ENCODE measurements around the gene KCNIP2. TPM values are rescaled to one million over a fixed set of nuclear protein-coding genes. Genes with fewer than 3 reads are reported as not detected.

Gene KCNIP2
- total RNA-seq, 5 donors from 2014 or later (not counting 1 experiment from before 2014, with no cell fraction given) = 2.0 to 3.4 (median 3.1) TPM

GRCh38 chr10:101886521-101887312, 43.1 kb upstream of the KCNIP2 start:
- ChIA-PET CTCF (interaction anchor here in 1 of 2 donors (0.7 to 1.1 kb wide), 2 partner anchors 121 to 127 kb away, joined by 4 to 5 read pairs; no protein-coding TSS in a partner anchor), POLR2A (interaction anchor here in 1 of 2 donors (0.6 kb wide), 1 partner anchor 753 kb away, joined by 5 read pairs; no protein-coding TSS in a partner anchor)
- Mint-ChIP-seq H3K4me1 (peaks cover 0 to 6% (median 0%) of the 10 kb centered on the region in 3 donors), H3K4me3 (no peak overlapping the region), H3K36me3 (peaks cover 23% of the 10 kb centered on the region), H3K27me3 (no peaks in the 10 kb centered on the region), H3K9me3 (no peaks in the 10 kb centered on the region), H3K27ac (no peak overlapping the region)
- DNase-seq (no peak), ATAC-seq (replicated peaks in 1 of 4) (no peak)
- no peaks in the 10 kb centered on the region for H3K27me3 ChIP-seq (replicated peaks in 1 of 2; ENCODE audit: control insufficient read depth in 2 of 2, extremely low read depth in 1 of 2, insufficient read depth in 2 of 2, low read length in 1 of 2)
- no peaks in the 10 kb centered on the region for H3K9me3 ChIP-seq
- no CpG with 5 or more reads among the region's 1 CpG for WGBS (ENCODE audit: insufficient coverage)
- no peaks in the 10 kb centered on the region for H3K4me1 ChIP-seq (ENCODE audit: control insufficient read depth in 1 of 2, extremely low read depth in 1 of 2, insufficient read depth in 2 of 2, low read length in 2 of 2)
- H3K4me3 ChIP-seq (ENCODE audit: control insufficient read depth in 1 of 2, extremely low read depth in 1 of 2, low read length in 1 of 2) = no peak overlapping the region
- H3K27ac ChIP-seq (ENCODE audit: low read length) = no peak overlapping the region
- H3K36me3 ChIP-seq (ENCODE audit: control insufficient read depth in 2 of 2, extremely low read depth in 1 of 2, insufficient read depth in 1 of 2, low read length in 1 of 2) = peaks cover 0 to 14% of the 10 kb centered on the region in 2 donors

DNA sequence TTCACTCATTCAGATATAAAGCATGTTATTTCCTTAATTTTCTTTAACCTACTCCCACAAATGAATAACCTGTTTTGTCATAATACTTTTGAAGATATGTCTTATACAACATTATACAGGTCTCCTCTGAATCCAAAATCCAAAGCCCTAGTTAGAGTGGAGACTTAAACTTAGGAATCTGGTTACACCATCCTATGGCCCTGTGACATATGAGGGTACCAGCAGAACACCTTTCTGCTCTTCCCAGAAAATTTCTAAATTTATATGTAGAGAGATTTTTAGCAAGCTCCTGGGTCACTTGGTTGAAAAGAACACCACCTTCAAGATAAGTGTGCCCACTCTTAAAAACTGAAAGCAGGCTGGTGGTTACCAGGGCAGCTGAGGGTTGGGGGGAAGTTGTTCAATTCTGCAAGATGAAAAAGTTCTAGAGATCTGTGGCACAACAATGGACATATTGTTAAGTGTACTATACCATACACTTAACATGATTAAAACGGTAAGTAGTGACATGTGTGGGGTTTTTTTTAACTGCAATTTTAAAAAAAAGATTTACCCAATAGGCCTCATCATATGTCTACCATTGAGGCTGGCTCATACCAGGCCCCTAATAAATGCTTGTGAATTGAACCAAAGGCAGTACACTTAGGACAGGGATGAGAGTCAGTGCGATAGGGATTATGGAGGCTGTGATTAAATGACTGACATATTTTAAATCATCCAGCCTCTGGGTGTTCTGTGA, 37.6 kb upstream of the KCNIP2 start:
- no peak overlapping the region for H3K4me3 ChIP-seq (ENCODE audit: control insufficient read depth in 1 of 2, extremely low read depth in 1 of 2, low read length in 1 of 2)
- Mint-ChIP-seq H3K27ac (no peak overlapping the region), H3K4me1 (peaks cover 4% of the 10 kb centered on the region in 3 donors), H3K27me3 (no peaks in the 10 kb centered on the region), H3K36me3 (peaks cover 15% of the 10 kb centered on the region), H3K4me3 (no peak overlapping the region), H3K9me3 (no peaks in the 10 kb centered on the region)
- WGBS (ENCODE audit: insufficient coverage) = no CpG with 5 or more reads among the region's 2 CpGs
- H3K27ac ChIP-seq (ENCODE audit: low read length) = no peak overlapping the region
- ATAC-seq (replicated peaks in 1 of 4) = no peak
- no peak for DNase-seq
- CTCF ChIA-PET = interaction anchor here in 1 of 2 donors (0.7 kb wide), 1 partner anchor 390 kb away, joined by 4 read pairs; no protein-coding TSS in a partner anchor
- peaks cover 8 to 14% of the 10 kb centered on the region in 2 donors for H3K36me3 ChIP-seq (ENCODE audit: control insufficient read depth in 2 of 2, extremely low read depth in 1 of 2, insufficient read depth in 1 of 2, low read length in 1 of 2)
- no peaks in the 10 kb centered on the region for H3K4me1 ChIP-seq (ENCODE audit: control insufficient read depth in 1 of 2, extremely low read depth in 1 of 2, insufficient read depth in 2 of 2, low read length in 2 of 2)
- H3K9me3 ChIP-seq = no peaks in the 10 kb centered on the region
- H3K27me3 ChIP-seq (replicated peaks in 1 of 2; ENCODE audit: control insufficient read depth in 2 of 2, extremely low read depth in 1 of 2, insufficient read depth in 2 of 2, low read length in 1 of 2) = no peaks in the 10 kb centered on the region
- POLR2A ChIA-PET = interaction anchor here in 1 of 2 donors (0.6 kb wide), 1 partner anchor 7 kb away, joined by 3 read pairs; no protein-coding TSS in a partner anchor

GRCh38 chr10:101880232-101880573, 36.6 kb upstream of the KCNIP2 start:
- ATAC-seq (replicated peaks in 1 of 4) (no peak), DNase-seq (no peak)
- 100% methylated on average over 1 of the region's 2 CpGs for WGBS (ENCODE audit: insufficient coverage)
- ChIA-PET CTCF (interaction anchor here in 1 of 2 donors (0.6 kb wide), 1 partner anchor 1056 kb away, joined by 6 read pairs; no protein-coding TSS in a partner anchor), POLR2A (interaction anchor here in 1 of 2 donors (0.6 kb wide), 1 partner anchor 101 kb away, joined by 4 read pairs; no protein-coding TSS in a partner anchor)
- no peak overlapping the region for H3K27ac Mint-ChIP-seq
- Histone ChIP-seq H3K4me3 (ENCODE audit: control insufficient read depth in 1 of 2, extremely low read depth in 1 of 2, low read length in 1 of 2) (no peak overlapping the region), H3K27me3 (replicated peaks in 1 of 2; ENCODE audit: control insufficient read depth in 2 of 2, extremely low read depth in 1 of 2, insufficient read depth in 2 of 2, low read length in 1 of 2) (no peaks in the 10 kb centered on the region), H3K36me3 (ENCODE audit: control insufficient read depth in 2 of 2, extremely low read depth in 1 of 2, insufficient read depth in 1 of 2, low read length in 1 of 2) (peaks cover 8 to 12% of the 10 kb centered on the region in 2 donors), H3K27ac (ENCODE audit: low read length) (no peak overlapping the region), H3K4me1 (ENCODE audit: control insufficient read depth in 1 of 2, extremely low read depth in 1 of 2, insufficient read depth in 2 of 2, low read length in 2 of 2) (no peaks in the 10 kb centered on the region), H3K9me3 (no peaks in the 10 kb centered on the region)
- peaks cover 15% of the 10 kb centered on the region for H3K36me3 Mint-ChIP-seq
- no peaks in the 10 kb centered on the region for H3K27me3 Mint-ChIP-seq
- H3K4me1 Mint-ChIP-seq = peaks cover 12 to 13% (median 12%) of the 10 kb centered on the region in 3 donors
- H3K9me3 Mint-ChIP-seq = no peaks in the 10 kb centered on the region
- H3K4me3 Mint-ChIP-seq = no peak overlapping the region

GRCh38 chr10:101879456-101880231, 36.0 kb upstream of the KCNIP2 start:
- Histone ChIP-seq H3K4me1 (ENCODE audit: control insufficient read depth in 1 of 2, extremely low read depth in 1 of 2, insufficient read depth in 2 of 2, low read length in 2 of 2) (no peaks in the 10 kb centered on the region), H3K4me3 (ENCODE audit: control insufficient read depth in 1 of 2, extremely low read depth in 1 of 2, low read length in 1 of 2) (no peak overlapping the region), H3K36me3 (ENCODE audit: control insufficient read depth in 2 of 2, extremely low read depth in 1 of 2, insufficient read depth in 1 of 2, low read length in 1 of 2) (peaks cover 10 to 12% of the 10 kb centered on the region in 2 donors), H3K27ac (ENCODE audit: low read length) (no peak overlapping the region), H3K27me3 (replicated peaks in 1 of 2; ENCODE audit: control insufficient read depth in 2 of 2, extremely low read depth in 1 of 2, insufficient read depth in 2 of 2, low read length in 1 of 2) (no peaks in the 10 kb centered on the region), H3K9me3 (no peaks in the 10 kb centered on the region)
- Mint-ChIP-seq H3K27ac (no peak overlapping the region), H3K27me3 (no peaks in the 10 kb centered on the region), H3K4me1 (peaks cover 14 to 17% (median 15%) of the 10 kb centered on the region in 3 donors), H3K9me3 (no peaks in the 10 kb centered on the region), H3K36me3 (peaks cover 18% of the 10 kb centered on the region), H3K4me3 (no peak overlapping the region)
- ATAC-seq (replicated peaks in 1 of 4) (no peak), DNase-seq (no peak)
- 96% methylated on average over 8 of the region's 13 CpGs for WGBS (ENCODE audit: insufficient coverage)
- ChIA-PET POLR2A (interaction anchor here in 1 of 2 donors (0.6 kb wide), 1 partner anchor 102 kb away, joined by 4 read pairs; no protein-coding TSS in a partner anchor), CTCF (interaction anchor here in 1 of 2 donors (0.6 kb wide), 1 partner anchor 1055 kb away, joined by 6 read pairs; no protein-coding TSS in a partner anchor)

- no peak overlapping the region for H3K27ac Mint-ChIP-seq
- POLR2A ChIA-PET = no interaction called here
- H3K27me3 ChIP-seq (replicated peaks in 1 of 2; ENCODE audit: control insufficient read depth in 2 of 2, extremely low read depth in 1 of 2, insufficient read depth in 2 of 2, low read length in 1 of 2) = no peaks in the 10 kb centered on the region
Measured at GRCh38 chr10:101878869-101879268, 35.3 kb upstream of the KCNIP2 start.

More at GRCh38 chr10:101878869-101879268, 35.3 kb upstream of the KCNIP2 start:
- CTCF ChIA-PET = no interaction called here
- peaks cover 14 to 19% (median 15%) of the 10 kb centered on the region in 3 donors for H3K4me1 Mint-ChIP-seq
- ATAC-seq (replicated peaks in 1 of 4) = no peak
- Histone ChIP-seq H3K4me3 (ENCODE audit: control insufficient read depth in 1 of 2, extremely low read depth in 1 of 2, low read length in 1 of 2) (no peak overlapping the region), H3K27ac (ENCODE audit: low read length) (no peak overlapping the region), H3K9me3 (no peaks in the 10 kb centered on the region), H3K4me1 (ENCODE audit: control insufficient read depth in 1 of 2, extremely low read depth in 1 of 2, insufficient read depth in 2 of 2, low read length in 2 of 2) (no peaks in the 10 kb centered on the region), H3K36me3 (ENCODE audit: control insufficient read depth in 2 of 2, extremely low read depth in 1 of 2, insufficient read depth in 1 of 2, low read length in 1 of 2) (peaks cover 12 to 14% of the 10 kb centered on the region in 2 donors)
- no peaks in the 10 kb centered on the region for H3K27me3 Mint-ChIP-seq
- no peak for DNase-seq
- WGBS (ENCODE audit: insufficient coverage) = 97% methylated on average over 3 of the region's 3 CpGs
- peaks cover 21% of the 10 kb centered on the region for H3K36me3 Mint-ChIP-seq
- no peak overlapping the region for H3K4me3 Mint-ChIP-seq
- no peaks in the 10 kb centered on the region for H3K9me3 Mint-ChIP-seq

Measured in T-cell (primary cell).